ENCODE data around the gene ZBTB7A.

ZBTB7A gene

DNA sequence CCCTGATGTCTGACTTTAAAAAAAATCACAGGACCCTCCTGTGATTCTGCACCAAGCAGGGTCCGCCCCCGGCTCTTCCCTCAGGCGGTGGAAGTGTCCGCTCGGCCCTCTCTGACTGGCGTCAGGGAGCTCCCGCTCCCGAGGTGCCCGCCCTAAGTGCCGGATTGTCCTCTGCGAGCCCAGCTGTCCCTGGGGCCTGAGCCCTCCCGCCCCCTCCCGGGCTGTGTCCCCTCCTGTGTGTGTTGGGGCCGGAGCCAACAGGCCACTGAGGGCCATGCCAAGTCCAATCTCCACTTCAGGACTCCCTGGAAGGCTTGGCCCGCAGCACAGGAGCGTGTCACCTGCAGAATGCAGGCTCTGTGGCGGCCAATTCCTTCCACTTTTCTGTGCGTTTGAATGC, 31.8 kb upstream of the ZBTB7A start:
- no peak overlapping the region for H3K27ac Mint-ChIP-seq
- peaks cover 3% of the 10 kb centered on the region for H3K36me3 Mint-ChIP-seq
- H3K4me1 Mint-ChIP-seq = peaks cover 1% of the 10 kb centered on the region
- H3K9me3 Mint-ChIP-seq = no peaks in the 10 kb centered on the region
- H3K4me3 Mint-ChIP-seq = no peak overlapping the region
- no peaks in the 10 kb centered on the region for H3K27me3 Mint-ChIP-seq

DNA sequence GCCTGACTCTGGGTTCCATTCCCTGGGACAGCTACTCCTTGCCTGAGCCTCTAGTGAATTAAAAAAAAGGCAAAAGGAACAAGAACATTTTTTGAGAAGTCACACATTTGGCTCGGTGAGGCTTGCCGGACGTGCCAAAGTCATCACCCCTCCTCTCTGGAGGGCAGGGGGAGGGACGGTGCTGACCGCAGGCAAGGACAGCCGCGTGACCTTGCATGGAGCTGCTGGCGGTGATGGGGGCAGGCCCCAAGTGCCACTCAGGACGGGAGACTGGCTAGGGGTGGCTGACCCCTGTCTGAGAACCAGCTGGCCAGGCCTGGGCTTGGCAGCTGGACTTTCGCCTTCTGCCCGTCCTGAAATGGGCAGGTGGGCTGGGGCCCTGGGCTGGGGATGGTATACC, 30.8 kb upstream of the ZBTB7A start:
- Mint-ChIP-seq H3K9me3 (no peaks in the 10 kb centered on the region), H3K4me1 (no peaks in the 10 kb centered on the region), H3K27me3 (no peaks in the 10 kb centered on the region), H3K27ac (no peak overlapping the region), H3K4me3 (no peak overlapping the region), H3K36me3 (peaks cover 3% of the 10 kb centered on the region)

DNA sequence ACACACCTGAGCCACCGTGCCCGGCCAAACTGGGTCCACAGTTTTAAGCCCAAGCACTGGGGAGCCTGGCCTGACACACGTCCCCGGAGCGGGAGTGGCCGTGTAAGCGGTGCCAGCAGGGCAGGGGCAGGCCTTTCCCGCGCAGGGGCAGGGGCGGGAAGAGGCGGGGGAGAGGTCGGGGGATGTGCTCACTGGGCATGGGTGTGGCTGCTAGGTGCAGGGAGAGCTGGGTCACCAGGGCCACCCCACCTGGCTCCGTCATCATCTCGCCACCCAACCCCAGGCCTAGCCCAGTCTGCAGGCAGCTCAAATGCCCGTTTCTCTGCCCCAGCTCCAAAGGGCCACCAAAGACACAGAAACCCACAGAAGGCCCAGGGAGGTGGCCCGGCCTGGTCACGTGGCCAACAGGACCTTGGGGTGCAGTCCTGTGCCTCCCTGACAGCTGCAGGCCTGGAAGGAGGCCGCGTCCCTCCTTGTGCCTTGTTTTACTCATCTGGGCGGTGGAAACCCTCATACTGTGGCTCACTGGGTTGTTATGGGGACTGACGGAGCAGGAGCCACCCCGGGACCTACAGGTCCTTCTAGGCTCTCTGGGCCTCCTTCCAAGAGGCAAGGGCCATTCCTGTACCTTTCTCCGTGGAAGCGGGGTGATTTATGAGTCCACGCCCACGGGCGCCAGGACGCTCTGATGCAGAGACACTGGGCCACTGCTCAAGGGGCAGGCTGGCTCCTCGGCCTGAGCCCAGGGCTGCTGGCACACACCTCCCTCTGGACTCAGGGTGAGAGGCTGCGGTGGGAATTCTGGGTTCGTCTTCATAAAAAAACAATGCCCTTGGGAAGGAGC, 29.6 kb upstream of the ZBTB7A start:
- no peak overlapping the region for H3K4me3 Mint-ChIP-seq
- H3K27me3 Mint-ChIP-seq = no peaks in the 10 kb centered on the region
- no peaks in the 10 kb centered on the region for H3K9me3 Mint-ChIP-seq
- H3K36me3 Mint-ChIP-seq = peaks cover 3% of the 10 kb centered on the region
- no peak overlapping the region for H3K27ac Mint-ChIP-seq
- H3K4me1 Mint-ChIP-seq = no peaks in the 10 kb centered on the region

DNA sequence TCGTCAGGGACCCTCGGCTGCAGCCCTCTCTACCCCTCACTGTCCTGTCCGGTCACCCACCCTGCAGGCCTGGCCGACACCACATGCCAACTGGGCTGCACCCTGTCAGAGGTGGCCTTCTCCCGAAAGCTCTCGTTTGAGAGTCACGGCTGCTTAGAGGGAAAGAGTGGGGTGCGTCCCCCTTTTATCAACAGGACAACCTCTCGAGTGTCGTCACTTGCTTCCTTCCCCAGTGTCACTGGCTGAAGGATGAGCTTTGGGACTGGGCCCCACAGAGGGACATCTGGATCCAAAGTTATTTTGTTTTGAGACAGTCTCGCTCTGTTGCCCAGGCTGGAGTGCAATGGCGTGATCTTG, 28.8 kb upstream of the ZBTB7A start:
- Mint-ChIP-seq H3K27ac (no peak overlapping the region), H3K9me3 (no peaks in the 10 kb centered on the region), H3K36me3 (peaks cover 3% of the 10 kb centered on the region), H3K4me1 (no peaks in the 10 kb centered on the region), H3K27me3 (no peaks in the 10 kb centered on the region), H3K4me3 (no peak overlapping the region)

GRCh38 chr19:4094761-4095487, 28.2 kb upstream of the ZBTB7A start:
- no peaks in the 10 kb centered on the region for H3K27me3 Mint-ChIP-seq
- H3K36me3 Mint-ChIP-seq = peaks cover 3% of the 10 kb centered on the region
- H3K4me1 Mint-ChIP-seq = peaks cover 2% of the 10 kb centered on the region
- H3K27ac Mint-ChIP-seq = no peak overlapping the region
- no peak overlapping the region for H3K4me3 Mint-ChIP-seq
- no peaks in the 10 kb centered on the region for H3K9me3 Mint-ChIP-seq

- H3K9me3 Mint-ChIP-seq = no peaks in the 10 kb centered on the region
- H3K4me1 Mint-ChIP-seq = peaks cover 8% of the 10 kb centered on the region
- H3K27ac Mint-ChIP-seq = no peak overlapping the region
- peaks cover 3% of the 10 kb centered on the region for H3K36me3 Mint-ChIP-seq
- H3K27me3 Mint-ChIP-seq = no peaks in the 10 kb centered on the region
- H3K4me3 Mint-ChIP-seq = no peak overlapping the region
Observed at GRCh38 chr19:4094291-4094690, 27.6 kb upstream of the ZBTB7A start.

DNA sequence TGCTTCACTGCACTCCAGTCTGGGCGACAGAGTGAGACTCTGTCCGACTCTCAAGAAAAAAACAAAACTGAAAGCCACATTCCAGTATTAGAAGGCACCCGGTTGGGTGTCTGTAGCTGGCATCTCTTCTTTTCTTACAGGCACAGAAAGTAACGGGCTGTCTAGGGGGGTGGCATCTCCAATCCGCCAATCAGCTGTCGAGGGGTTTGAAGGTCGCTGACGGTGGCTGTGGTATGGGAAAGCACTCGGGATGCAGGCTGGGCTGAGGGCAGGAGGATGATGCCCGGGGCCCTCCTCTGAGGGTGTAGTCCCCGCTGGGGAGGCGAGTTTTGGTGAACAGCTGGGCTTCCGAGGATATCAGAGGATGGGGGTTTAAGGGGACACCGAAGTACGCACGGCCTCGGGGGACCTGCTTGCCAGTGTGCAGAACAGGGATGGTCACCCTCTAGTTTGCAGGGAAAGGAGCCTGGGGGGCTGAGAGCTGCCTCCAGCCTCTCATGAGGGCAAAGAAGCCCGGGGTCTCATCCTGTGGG, 27.0 kb upstream of the ZBTB7A start:
- H3K27me3 Mint-ChIP-seq = no peaks in the 10 kb centered on the region
- peaks cover 3% of the 10 kb centered on the region for H3K36me3 Mint-ChIP-seq
- H3K4me1 Mint-ChIP-seq = peaks cover 14% of the 10 kb centered on the region
- H3K9me3 Mint-ChIP-seq = no peaks in the 10 kb centered on the region
- no peak overlapping the region for H3K4me3 Mint-ChIP-seq
- H3K27ac Mint-ChIP-seq = no peak overlapping the region

DNA sequence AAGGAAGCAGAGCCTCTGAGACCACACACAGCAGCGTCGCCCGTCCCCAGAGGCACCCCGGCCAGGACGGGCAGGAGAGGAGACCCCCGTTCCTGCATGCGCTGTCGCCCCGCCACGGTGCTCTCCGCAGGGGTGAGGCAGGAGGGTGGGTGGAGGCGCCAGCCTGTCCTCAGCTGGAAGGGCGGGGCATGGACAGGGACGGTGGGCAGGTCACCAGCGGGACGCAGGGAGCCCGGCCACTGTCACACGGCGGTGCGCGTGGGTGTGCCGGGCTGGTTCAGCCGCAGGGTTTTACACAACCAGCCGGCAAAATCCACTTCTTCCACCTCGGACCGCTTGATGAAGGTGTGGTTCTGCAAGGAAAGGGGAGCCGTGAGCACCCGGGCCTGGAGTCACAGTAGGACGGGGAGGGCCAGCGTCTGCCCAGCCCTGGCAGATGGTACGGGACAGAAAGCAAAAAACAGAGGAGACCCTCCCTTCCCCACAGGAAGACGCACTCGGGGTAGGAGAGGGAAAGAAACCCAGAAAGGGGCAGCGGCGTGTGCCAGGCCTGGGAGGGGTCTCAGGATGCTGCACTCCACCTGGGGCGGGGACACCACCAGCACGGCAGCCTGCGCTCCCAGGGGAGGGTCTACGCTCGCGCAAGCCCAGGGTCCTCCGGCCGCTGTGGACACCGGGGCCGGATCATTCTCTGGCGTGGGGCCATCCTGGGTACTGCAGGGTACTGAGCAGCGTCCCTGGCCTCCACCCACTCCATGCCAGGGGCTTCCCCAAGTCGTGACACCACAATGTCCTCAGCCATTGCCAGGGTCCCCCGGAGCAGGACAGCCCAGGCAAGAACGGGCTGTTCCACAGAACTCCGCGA, 23.9 kb upstream of the ZBTB7A start:
- H3K27me3 Mint-ChIP-seq = no peaks in the 10 kb centered on the region
- peaks cover 42% of the 10 kb centered on the region for H3K4me1 Mint-ChIP-seq

GRCh38 chr19:4089946-4090345, 23.2 kb upstream of the ZBTB7A start:
- H3K27me3 Mint-ChIP-seq = no peaks in the 10 kb centered on the region
- H3K27ac Mint-ChIP-seq = peak overlapping the region; percentile 41
- no peaks in the 10 kb centered on the region for H3K9me3 Mint-ChIP-seq
- no peak overlapping the region for H3K4me3 Mint-ChIP-seq
- H3K4me1 Mint-ChIP-seq = peaks cover 46% of the 10 kb centered on the region
- no peaks in the 10 kb centered on the region for H3K36me3 Mint-ChIP-seq

More for the DNA sequence above, 23.9 kb upstream of the ZBTB7A start:
- no peak overlapping the region for H3K4me3 Mint-ChIP-seq
- no peaks in the 10 kb centered on the region for H3K9me3 Mint-ChIP-seq
- peak overlapping the region; percentile 41 for H3K27ac Mint-ChIP-seq
- H3K36me3 Mint-ChIP-seq = no peaks in the 10 kb centered on the region

- Mint-ChIP-seq H3K27ac (peak overlapping the region; percentile 60), H3K36me3 (no peaks in the 10 kb centered on the region), H3K27me3 (no peaks in the 10 kb centered on the region), H3K4me3 (peak overlapping the region; percentile 60), H3K4me1 (peaks cover 50% of the 10 kb centered on the region), H3K9me3 (no peaks in the 10 kb centered on the region)
Observed at GRCh38 chr19:4089400-4089908, 22.8 kb upstream of the ZBTB7A start.

- Mint-ChIP-seq H3K9me3 (no peaks in the 10 kb centered on the region), H3K27ac (peak overlapping the region; percentile 60), H3K27me3 (no peaks in the 10 kb centered on the region), H3K36me3 (no peaks in the 10 kb centered on the region), H3K4me3 (peak overlapping the region; percentile 60), H3K4me1 (peaks cover 54% of the 10 kb centered on the region)
Observed at GRCh38 chr19:4088975-4089374, 22.3 kb upstream of the ZBTB7A start.

- Mint-ChIP-seq H3K27me3 (no peaks in the 10 kb centered on the region), H3K36me3 (no peaks in the 10 kb centered on the region), H3K27ac (peak overlapping the region; percentile 70), H3K4me3 (peak overlapping the region; percentile 60), H3K4me1 (peaks cover 61% of the 10 kb centered on the region), H3K9me3 (no peaks in the 10 kb centered on the region)
Observed at GRCh38 chr19:4087787-4088679, 21.3 kb upstream of the ZBTB7A start.

- no peaks in the 10 kb centered on the region for H3K27me3 Mint-ChIP-seq
- no peak overlapping the region for H3K4me3 Mint-ChIP-seq
- H3K9me3 Mint-ChIP-seq = no peaks in the 10 kb centered on the region
- H3K36me3 Mint-ChIP-seq = no peaks in the 10 kb centered on the region
- peak overlapping the region; percentile 68 for H3K27ac Mint-ChIP-seq
- peaks cover 64% of the 10 kb centered on the region for H3K4me1 Mint-ChIP-seq
Observed at GRCh38 chr19:4086411-4086867, 19.7 kb upstream of the ZBTB7A start.

DNA sequence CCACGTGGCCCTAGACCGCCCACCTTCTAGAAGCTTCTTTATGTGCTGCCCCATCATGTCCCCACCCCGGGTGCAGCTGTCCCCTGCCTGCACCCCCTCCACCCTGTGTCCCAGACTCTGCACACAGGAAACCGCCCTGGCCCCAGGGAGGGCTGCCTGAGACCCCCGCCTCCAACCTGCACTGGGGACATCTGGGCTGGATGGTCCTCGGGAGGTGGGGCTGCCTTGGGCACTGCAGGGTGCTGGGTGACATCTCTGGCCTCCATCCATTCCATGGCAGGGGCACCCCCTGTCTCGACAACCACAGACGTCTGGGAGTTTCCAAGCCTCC, 17.8 kb upstream of the ZBTB7A start:
- Mint-ChIP-seq H3K36me3 (no peaks in the 10 kb centered on the region), H3K27ac (peak overlapping the region; percentile 62), H3K4me1 (peaks cover 58% of the 10 kb centered on the region), H3K9me3 (no peaks in the 10 kb centered on the region), H3K27me3 (no peaks in the 10 kb centered on the region), H3K4me3 (peak overlapping the region; percentile 61)
